Mucosa of descending colon (tissue), 3 donors: ENCODE measurements around the gene PIK3CA. TPM values are rescaled to one million over a fixed set of nuclear protein-coding genes. Genes with fewer than 3 reads are reported as not detected.

ENCODE experiments used
- ATAC-seq: fragments of 200-7000 bp; cut with Tn5 transposase; one replicate; pipeline ENCODE4 v1.9.1; 2020; ENCODE audit warnings: mild to moderate bottlenecking, moderate library complexity
- DNase-seq, 3 donors: peaks; one replicate each; pipeline ENCODE4 v3.0.0-alpha.2; 2020
- H3K36me3 ChIP-seq: fragments of 200-600 bp; one replicate; pipeline ENCODE4 v1.8.0; 2021; ENCODE audit warnings: low read depth, mild to moderate bottlenecking
- H3K4me1 ChIP-seq: fragments of 200-600 bp; one replicate; pipeline ENCODE4 v1.8.0; 2021; ENCODE audit warnings: low read depth, mild to moderate bottlenecking
- H3K4me3 ChIP-seq: fragments of 200-600 bp; one replicate; pipeline ENCODE4 v1.8.0; 2021; ENCODE audit warnings: mild to moderate bottlenecking
- H3K9me3 ChIP-seq: fragments of 200-600 bp; one replicate; pipeline ENCODE4 v1.8.0; 2021; ENCODE audit warnings: mild to moderate bottlenecking
- CTCF ChIP-seq: fragments of 200-600 bp; IDR thresholded peaks from one replicate; pipeline ENCODE4 v1.8.0; 2022; ENCODE audit warnings: antibody characterized with exemption, mild to moderate bottlenecking
- intact Hi-C, 2 donors: fragments of 100-400 bp; cut with DNase I in 1 of 2; cut with micrococcal nuclease in 1 of 2; formaldehyde crosslinking; loops; one replicate each; pipeline versions ENCODE4 v1.11.0 to v1.11.1; 2022; cut with DNase I, micrococcal nuclease
- total RNA-seq, 3 donors: library from RNA; stranded (reverse); fragmentation: NEBNext Ultra II Directional in 2 of 3; extraction: Animal tissue kit (Norgen Biotek cat#: 25700) in 2 of 3; gene quantifications; one replicate each; pipeline versions ENCODE4 v1.2.1 to v1.2.4, GENCODE V29; 2021 to 2023
- donor health status: DM: no; HTN: no; CAD: no; lungs with moderate emphysema.
- donor health status: DM: no; HTN: no; CAD: no.
- donor health status: DM: no; HTN: yes; CAD: no.

Gene PIK3CA
- total RNA-seq, 3 donors from 2014 or later: 16.5 to 30.6 (median 19.5) TPM

GRCh38 chr3:179158336-179159039 lies 10.3 kb downstream of the PIK3CA start:
- Histone ChIP-seq H3K9me3 (no peaks in the 10 kb centered on the region), H3K4me3 (no peak overlapping the region), H3K36me3 (no peaks in the 10 kb centered on the region), H3K4me1 (no peaks in the 10 kb centered on the region)
- ATAC-seq (no peak), DNase-seq (no peak)
- intact Hi-C loops: no loop called here
- TF ChIP-seq CTCF: no peak

GRCh38 chr3:179163503-179163902 lies 15.3 kb downstream of the PIK3CA start:
- no peaks in the 10 kb centered on the region for H3K36me3 ChIP-seq
- TF ChIP-seq CTCF: no peak
- DNase-seq: no peak
- H3K4me1 ChIP-seq: no peaks in the 10 kb centered on the region
- intact Hi-C loops: no loop called here
- no peaks in the 10 kb centered on the region for H3K9me3 ChIP-seq
- no peak overlapping the region for H3K4me3 ChIP-seq
- ATAC-seq: no peak

- no peaks in the 10 kb centered on the region for H3K9me3 ChIP-seq
- no peaks in the 10 kb centered on the region for H3K36me3 ChIP-seq
- no peak overlapping the region for H3K4me3 ChIP-seq
- DNase-seq (no peak), ATAC-seq (no peak)
- intact Hi-C loops: no loop called here
- no peak for TF ChIP-seq CTCF
- no peaks in the 10 kb centered on the region for H3K4me1 ChIP-seq
Observed at GRCh38 chr3:179164857-179165256, 16.7 kb downstream of the PIK3CA start.

GRCh38 chr3:179166561-179167201 lies 18.5 kb downstream of the PIK3CA start:
- no peaks in the 10 kb centered on the region for H3K4me1 ChIP-seq
- no peak overlapping the region for H3K4me3 ChIP-seq
- DNase-seq (no peak), ATAC-seq (no peak)
- intact Hi-C loops: no loop called here
- H3K9me3 ChIP-seq: peaks cover 4% of the 10 kb centered on the region
- TF ChIP-seq CTCF: no peak
- no peaks in the 10 kb centered on the region for H3K36me3 ChIP-seq

GRCh38 chr3:179168918-179169317 lies 20.8 kb downstream of the PIK3CA start:
- no peak for ATAC-seq
- H3K4me3 ChIP-seq: no peak overlapping the region

More at GRCh38 chr3:179168918-179169317, 20.8 kb downstream of the PIK3CA start:
- peaks cover 4% of the 10 kb centered on the region for H3K9me3 ChIP-seq
- TF ChIP-seq CTCF: no peak
- H3K4me1 ChIP-seq: no peaks in the 10 kb centered on the region
- H3K36me3 ChIP-seq: no peaks in the 10 kb centered on the region
- intact Hi-C loops: no loop called here
- DNase-seq: no peak
